SK-N-SH treated with all-trans-retinoic acid at 6 μM for 48 hours (cell line): Measurements from ENCODE around the gene TNFSF18.

Source experiments
- BACH2 ChIP-seq: fragments of 250-450 bp; sonication (Bioruptor Pico); IDR thresholded peaks from 2 replicates; pipeline ENCODE4 v1.9.0; 2021; ENCODE audit warnings: mild to moderate bottlenecking, borderline replicate concordance
- ESRRG ChIP-seq: fragments of 250-450 bp; sonication (Bioruptor Pico); IDR thresholded peaks from 2 replicates; pipeline ENCODE4 v1.6.1; 2021; ENCODE audit warnings: mild to moderate bottlenecking
- TSHZ2 ChIP-seq: fragments of 250-450 bp; sonication (Bioruptor Pico); IDR thresholded peaks from 2 replicates; pipeline ENCODE4 v1.5.0; 2020; ENCODE audit warnings: mild to moderate bottlenecking, moderate library complexity
- ZFP30 ChIP-seq: fragments of 450-650 bp; formaldehyde crosslinking; IDR thresholded peaks from 2 replicates; pipeline ENCODE4 v1.5.0; 2022; ENCODE audit warnings: mild to moderate bottlenecking, moderate library complexity

GRCh38 chr1:173044656-173045055, 6.1 kb downstream of the TNFSF18 start:
- TF ChIP-seq TSHZ2 (CRISPR knock-in tag): no peak
- no peak for TF ChIP-seq BACH2 (CRISPR knock-in tag)
- no peak for TF ChIP-seq ZFP30 (CRISPR knock-in tag)
- no peak for TF ChIP-seq ESRRG
